ENCODE data around the gene TSPAN19. TPM values are rescaled to one million over a fixed set of nuclear protein-coding genes. Genes with fewer than 3 reads are reported as not detected.

The TSPAN19 gene
- total RNA-seq, 1 experiment from 2014 or later: not detected

- no peak for DNase-seq
- H3K14ac ChIP-seq (ENCODE audit: insufficient read depth, low read length): no peak overlapping the region
- no peak overlapping the region for H3K23ac ChIP-seq (ENCODE audit: insufficient read length, low read depth, low read length)
- no peaks in the 10 kb centered on the region for H3K23me2 ChIP-seq (ENCODE audit: insufficient read length, low read depth, low read length, poor library complexity, severe bottlenecking)
- no peaks in the 10 kb centered on the region for H3K79me1 ChIP-seq (ENCODE audit: insufficient read depth, low read depth, low read length, poor library complexity, severe bottlenecking)
- no peak overlapping the region for H3K4me2 ChIP-seq (ENCODE audit: insufficient read depth, insufficient read length, low read length)
- no peak overlapping the region for H2AK5ac ChIP-seq (ENCODE audit: insufficient read length, low read length)
- H2BK120ac ChIP-seq (ENCODE audit: low read depth, low read length, poor library complexity, severe bottlenecking): no peak overlapping the region
- H2AFZ ChIP-seq (ENCODE audit: low read length): no peak overlapping the region
- Mint-ChIP-seq H3K27me3 (ENCODE audit: low read depth) (no peaks in the 10 kb centered on the region), H3K9me3 (no peaks in the 10 kb centered on the region), H3K4me3 (no peak overlapping the region), H3K36me3 (ENCODE audit: insufficient read depth in 1 of 3, low read depth in 3 of 3) (no peaks in the 10 kb centered on the region), H3K4me1 (peaks cover 6% of the 10 kb centered on the region in 2 experiments; a peak in 3 of 4 replicates), H3K27ac (no peak overlapping the region)
- no peak overlapping the region for H3K27ac ChIP-seq (ENCODE audit: insufficient read length, low read depth, low read length)
- H2BK5ac ChIP-seq (ENCODE audit: insufficient read length, low read length): no peak overlapping the region
- no peak overlapping the region for H4K8ac ChIP-seq (replicated peaks; ENCODE audit: insufficient read length, low read depth, low read length)
- no peaks in the 10 kb centered on the region for H3K79me2 ChIP-seq (ENCODE audit: insufficient read depth, low read length)
- H3T11ph ChIP-seq (ENCODE audit: low read length): no peak overlapping the region
- no peaks in the 10 kb centered on the region for H3K9me3 ChIP-seq (ENCODE audit: control insufficient read depth, low read depth, low read length)
- TF ChIP-seq CTCF (conservative IDR thresholded peaks at IDR 0.05): no peak
- H3K4me1 ChIP-seq (ENCODE audit: insufficient read depth, low read length): no peaks in the 10 kb centered on the region
- H4K91ac ChIP-seq (ENCODE audit: insufficient read length, low read depth, low read length): no peak overlapping the region
- no peak overlapping the region for H4K5ac ChIP-seq (ENCODE audit: insufficient read length, low read depth, low read length)
- H2BK12ac ChIP-seq (ENCODE audit: insufficient read length, low read depth, low read length): no peak overlapping the region
- H4K20me1 ChIP-seq (ENCODE audit: control insufficient read depth, insufficient read depth, insufficient read length): no peaks in the 10 kb centered on the region
- no peak overlapping the region for H2BK15ac ChIP-seq (ENCODE audit: low read depth, low read length)
- H2BK20ac ChIP-seq (ENCODE audit: low read depth, low read length, poor library complexity, severe bottlenecking): no peak overlapping the region
- no peaks in the 10 kb centered on the region for H3K27me3 ChIP-seq (ENCODE audit: insufficient read depth, low read length)
- no peak overlapping the region for H3K9ac ChIP-seq (ENCODE audit: extremely low read depth, insufficient read length, low read length)
- no peak overlapping the region for H3K18ac ChIP-seq (ENCODE audit: insufficient read length, low read depth, low read length)
- no peak overlapping the region for H3K4ac ChIP-seq (ENCODE audit: low read depth, low read length)
- H3K56ac ChIP-seq (ENCODE audit: insufficient read length, low read depth, low read length): no peak overlapping the region
Observed at GRCh38 chr12:84973026-84973425, 63.1 kb downstream of the TSPAN19 start.
